Neural progenitor cell (in vitro differentiated cells): Measurements from ENCODE around the gene KCNH6. TPM values are rescaled to one million over a fixed set of nuclear protein-coding genes. Genes with fewer than 3 reads are reported as not detected.

Experiments
- DNase-seq: peaks from one replicate; pipeline ENCODE4 v3.0.0-alpha.2; 2016; ENCODE audit warnings: low spot score
- H2AFZ ChIP-seq: fragments of 200-600 bp; sonication (generic); replicated peaks from 2 replicates; pipeline ENCODE4 v1.6.1; 2016; ENCODE audit warnings: antibody characterized with exemption
- H3F3A ChIP-seq: fragments of 200-600 bp; sonication (generic); 2 replicates; pipeline ENCODE4 v1.6.1; 2016; ENCODE audit warnings: antibody characterized with exemption, low read depth
- H3K27ac ChIP-seq: fragments of 200-600 bp; sonication (generic); 2 replicates; pipeline ENCODE4 v1.5.1; 2016; ENCODE audit warnings: mild to moderate bottlenecking
- H3K27me3 ChIP-seq: fragments of 200-600 bp; sonication (generic); 2 replicates; pipeline ENCODE4 v1.6.1; 2016; ENCODE audit warnings: mild to moderate bottlenecking, moderate library complexity
- H3K36me3 ChIP-seq: fragments of 200-600 bp; sonication (generic); 2 replicates; pipeline ENCODE4 v1.5.1; 2016
- H3K4me1 ChIP-seq: fragments of 200-600 bp; sonication (generic); 2 replicates; pipeline ENCODE4 v1.6.1; 2016; ENCODE audit warnings: mixed run types
- H3K4me2 ChIP-seq: fragments of 200-600 bp; sonication (generic); 2 replicates; pipeline ENCODE4 v1.6.1; 2016
- H3K4me3 ChIP-seq: fragments of 200-600 bp; sonication (generic); 2 replicates; pipeline ENCODE4 v1.5.1; 2016
- H3K79me2 ChIP-seq: fragments of 200-600 bp; sonication (generic); 2 replicates; pipeline ENCODE4 v1.6.1; 2016; ENCODE audit warnings: low read depth
- H3K9ac ChIP-seq: fragments of 200-600 bp; sonication (generic); 2 replicates; pipeline ENCODE4 v1.6.1; 2016
- H3K9me3 ChIP-seq: fragments of 200-600 bp; sonication (generic); 2 replicates; pipeline ENCODE4 v1.5.1; 2016; ENCODE audit warnings: low read depth
- H4K20me1 ChIP-seq: fragments of 200-600 bp; sonication (generic); 2 replicates; pipeline ENCODE4 v1.6.1; 2016; ENCODE audit warnings: low read depth
- H3K27ac Mint-ChIP-seq: 3 replicates; pipeline ENCODE4 v1.8.0; 2021; ENCODE audit warnings: mixed read lengths
- H3K27me3 Mint-ChIP-seq: 2 replicates; pipeline ENCODE4 v1.8.0; 2022; ENCODE audit warnings: low read depth, mild to moderate bottlenecking, inconsistent platforms, moderate library complexity, mixed read lengths; ENCODE audit not compliant: insufficient read depth
- H3K36me3 Mint-ChIP-seq: 3 replicates; pipeline ENCODE4 v1.8.0; 2021; ENCODE audit warnings: mixed read lengths
- H3K4me1 Mint-ChIP-seq: 3 replicates; pipeline ENCODE4 v1.8.0; 2021; ENCODE audit warnings: mixed read lengths
- H3K4me3 Mint-ChIP-seq: 3 replicates; pipeline ENCODE4 v1.8.0; 2021; ENCODE audit warnings: mild to moderate bottlenecking, moderate library complexity, mixed read lengths
- H3K9me3 Mint-ChIP-seq: 3 replicates; pipeline ENCODE4 v1.8.0; 2020; ENCODE audit warnings: mixed read lengths
- CTCF ChIP-seq: fragments of 200-600 bp; sonication (generic); IDR thresholded peaks from 2 replicates; pipeline ENCODE4 v1.5.1; 2017; ENCODE audit warnings: antibody characterized with exemption, mild to moderate bottlenecking
- EZH2 ChIP-seq: fragments of 200-600 bp; sonication (generic); IDR thresholded peaks from 2 replicates; pipeline ENCODE4 v1.6.1; 2017; ENCODE audit warnings: antibody characterized with exemption, mild to moderate bottlenecking, moderate library complexity
- EZH2phosphoT487 ChIP-seq: fragments of 200-600 bp; sonication (generic); IDR thresholded peaks from 2 replicates; pipeline ENCODE4 v1.6.1; 2017; ENCODE audit warnings: antibody characterized with exemption
- total RNA-seq: library from RNA; depleted of rRNA; stranded (reverse); fragments of >200 nt; gene quantifications from 2 replicates; pipeline ENCODE4 v1.2.3, GENCODE V29; 2015; ENCODE audit warnings: low replicate concordance

The KCNH6 gene
- total RNA-seq, 1 donor from 2014 or later: not detected

GRCh38 chr17:63561819-63562218 lies 38.7 kb downstream of the KCNH6 start:
- no peaks in the 10 kb centered on the region for H3K4me1 Mint-ChIP-seq
- no peaks in the 10 kb centered on the region for H3K36me3 ChIP-seq
- H3K27me3 Mint-ChIP-seq: no peaks in the 10 kb centered on the region
- H3K9me3 Mint-ChIP-seq: no peaks in the 10 kb centered on the region
- H3K9me3 ChIP-seq: no peaks in the 10 kb centered on the region
- H2AFZ ChIP-seq: no peak overlapping the region
- no peak overlapping the region for H3K4me2 ChIP-seq
- no peak overlapping the region for H3K27ac Mint-ChIP-seq
- no peak overlapping the region for H3K4me3 Mint-ChIP-seq
- H3K9ac ChIP-seq: no peak overlapping the region
- peaks cover 81% of the 10 kb centered on the region for H4K20me1 ChIP-seq
- H3K27ac ChIP-seq: no peak overlapping the region
- no peaks in the 10 kb centered on the region for H3K4me1 ChIP-seq
- H3K79me2 ChIP-seq: peaks cover 96% of the 10 kb centered on the region
- H3K27me3 ChIP-seq: no peaks in the 10 kb centered on the region
- no peaks in the 10 kb centered on the region for H3F3A ChIP-seq
- DNase-seq: no peak
- TF ChIP-seq EZH2: no peak
- no peak for TF ChIP-seq CTCF
- no peak for TF ChIP-seq EZH2phosphoT487
- peaks cover 7% of the 10 kb centered on the region for H3K36me3 Mint-ChIP-seq
- H3K4me3 ChIP-seq: no peak overlapping the region

- H3K27me3 ChIP-seq: no peaks in the 10 kb centered on the region
- TF ChIP-seq EZH2phosphoT487 (no peak), EZH2 (no peak), CTCF (no peak)
- no peak overlapping the region for H2AFZ ChIP-seq
- no peak overlapping the region for H3K4me2 ChIP-seq
- no peak overlapping the region for H3K27ac ChIP-seq
- H3K27me3 Mint-ChIP-seq: no peaks in the 10 kb centered on the region
- no peak overlapping the region for H3K4me3 Mint-ChIP-seq
- no peak overlapping the region for H3K9ac ChIP-seq
- no peak for DNase-seq
- H3K79me2 ChIP-seq: peaks cover 96% of the 10 kb centered on the region
- H3K36me3 Mint-ChIP-seq: peaks cover 1% of the 10 kb centered on the region
- H3K9me3 Mint-ChIP-seq: no peaks in the 10 kb centered on the region
- H4K20me1 ChIP-seq: peaks cover 75% of the 10 kb centered on the region
- no peaks in the 10 kb centered on the region for H3K9me3 ChIP-seq
- no peaks in the 10 kb centered on the region for H3K4me1 ChIP-seq
- H3K27ac Mint-ChIP-seq: no peak overlapping the region
- no peak overlapping the region for H3K4me3 ChIP-seq
- H3F3A ChIP-seq: no peaks in the 10 kb centered on the region
- no peaks in the 10 kb centered on the region for H3K36me3 ChIP-seq
- no peaks in the 10 kb centered on the region for H3K4me1 Mint-ChIP-seq
Observed at GRCh38 chr17:63563339-63563738, 40.2 kb downstream of the KCNH6 start.

- Mint-ChIP-seq H3K36me3 (peaks cover 1% of the 10 kb centered on the region), H3K9me3 (no peaks in the 10 kb centered on the region), H3K4me1 (no peaks in the 10 kb centered on the region), H3K27ac (no peak overlapping the region), H3K27me3 (no peaks in the 10 kb centered on the region), H3K4me3 (no peak overlapping the region)
- no peak overlapping the region for H3K4me3 ChIP-seq
- H3K79me2 ChIP-seq: peaks cover 98% of the 10 kb centered on the region
- H3K4me2 ChIP-seq: no peak overlapping the region
- no peak for TF ChIP-seq EZH2
- TF ChIP-seq CTCF: no peak
- no peak for TF ChIP-seq EZH2phosphoT487
- H3K4me1 ChIP-seq: no peaks in the 10 kb centered on the region
- no peaks in the 10 kb centered on the region for H3K9me3 ChIP-seq
- no peaks in the 10 kb centered on the region for H3F3A ChIP-seq
- no peaks in the 10 kb centered on the region for H3K27me3 ChIP-seq
- no peaks in the 10 kb centered on the region for H3K36me3 ChIP-seq
- peaks cover 78% of the 10 kb centered on the region for H4K20me1 ChIP-seq
- no peak overlapping the region for H2AFZ ChIP-seq
- no peak overlapping the region for H3K27ac ChIP-seq
- no peak overlapping the region for H3K9ac ChIP-seq
- DNase-seq: no peak
Observed at GRCh38 chr17:63564562-63564961, 41.4 kb downstream of the KCNH6 start.
